Stimulated activated CD4-positive, alpha-beta T cell treated with anti-CD3 and anti-CD28 coated beads, Interleukin-12 subunit alpha, Interleukin-12 subunit beta, amount 100 ng/mL, for 24 hours (primary cell): ENCODE results near the gene NSUN4.
"Not testable (repeated sequence)": the region's sequence is repeated elsewhere in the genome, so short reads cannot be mapped to it uniquely, and the experiment has no call there.

Source experiments
- DNase-seq, 2 experiments: peaks; one replicate each; pipeline ENCODE4 v3.0.0-alpha.2; 2020; ENCODE audit warnings: low read depth in 2 of 2

Gene NSUN4

DNA sequence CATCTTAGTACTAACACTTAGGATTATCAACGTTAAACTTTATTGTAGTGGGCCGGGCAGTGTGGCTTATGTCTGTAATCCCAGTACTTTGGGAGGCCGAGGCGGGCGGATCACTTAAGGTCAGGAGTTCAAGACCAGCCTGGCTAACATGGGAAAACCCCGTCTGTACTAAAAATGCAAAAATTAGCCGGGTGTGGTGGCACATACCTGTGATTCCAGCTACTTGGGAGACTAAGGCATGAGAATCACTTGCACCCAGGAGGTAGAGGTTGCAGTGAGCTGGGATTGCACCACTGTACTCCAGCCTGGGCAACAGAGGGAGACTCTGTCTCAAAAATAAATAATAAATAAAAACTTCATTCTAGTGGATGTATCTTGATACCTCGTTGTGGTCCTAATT lies 25.2 kb downstream of the NSUN4 start:
- DNase-seq = not testable (repeated sequence)

DNA sequence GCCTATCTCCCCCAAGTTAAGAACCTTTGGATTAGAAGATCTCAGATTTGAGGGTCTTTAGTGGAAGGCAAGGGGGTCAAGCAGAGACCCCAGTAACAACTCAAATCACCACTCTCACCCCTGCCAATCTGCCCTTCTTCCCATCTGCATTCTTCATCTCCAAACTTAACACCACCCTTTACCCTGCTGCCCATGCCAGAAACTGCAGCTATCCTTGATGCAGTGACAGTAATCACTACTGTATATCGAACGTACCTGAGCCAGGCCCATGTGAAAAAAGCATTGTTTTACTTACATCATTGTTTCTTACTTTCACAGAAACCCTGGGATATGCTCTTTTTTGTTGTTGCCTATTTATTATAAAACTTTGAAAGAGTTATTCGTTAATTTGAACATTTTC lies 26.5 kb downstream of the NSUN4 start:
- no peak for DNase-seq

DNA sequence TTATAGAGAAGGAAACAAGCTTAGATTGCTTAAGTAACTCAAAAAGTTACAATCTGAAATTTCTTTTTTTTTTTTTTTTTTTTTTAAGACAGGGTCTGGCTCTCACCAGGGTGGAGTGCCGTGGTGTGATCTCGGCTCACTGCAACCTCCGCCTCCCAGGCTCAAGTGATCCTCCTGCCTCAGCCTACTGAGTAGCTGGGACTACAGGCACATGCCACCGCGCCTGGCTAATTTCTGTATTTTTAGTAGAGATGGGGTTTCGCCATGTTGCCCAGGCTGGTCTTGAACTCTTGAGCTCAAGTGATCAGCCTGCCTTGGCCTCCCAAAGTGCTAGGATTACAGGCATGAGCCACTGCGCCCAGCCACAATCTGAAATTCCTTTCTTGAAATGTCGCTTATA lies 27.1 kb downstream of the NSUN4 start:
- DNase-seq = not testable (repeated sequence)

DNA sequence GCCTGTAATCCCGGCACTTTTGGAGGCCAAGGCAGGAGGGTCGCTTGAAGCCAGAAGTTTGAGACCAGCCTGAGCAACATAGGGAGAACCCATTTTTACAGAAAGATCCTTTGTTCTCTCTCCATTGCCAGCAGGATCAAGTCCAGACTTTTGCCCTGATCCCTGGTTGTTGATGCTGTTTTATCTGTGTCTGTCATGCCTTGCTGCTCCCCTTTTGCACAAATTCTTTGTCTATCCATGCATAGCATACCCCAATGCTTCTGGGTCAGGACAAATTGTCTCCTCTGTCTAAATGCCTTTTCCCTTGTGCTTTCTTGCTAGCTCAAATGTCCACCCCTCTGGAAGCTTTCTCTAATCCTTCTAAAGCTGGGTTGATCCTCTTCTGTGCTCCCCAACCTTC lies 28.2 kb downstream of the NSUN4 start:
- no peak for DNase-seq

DNA sequence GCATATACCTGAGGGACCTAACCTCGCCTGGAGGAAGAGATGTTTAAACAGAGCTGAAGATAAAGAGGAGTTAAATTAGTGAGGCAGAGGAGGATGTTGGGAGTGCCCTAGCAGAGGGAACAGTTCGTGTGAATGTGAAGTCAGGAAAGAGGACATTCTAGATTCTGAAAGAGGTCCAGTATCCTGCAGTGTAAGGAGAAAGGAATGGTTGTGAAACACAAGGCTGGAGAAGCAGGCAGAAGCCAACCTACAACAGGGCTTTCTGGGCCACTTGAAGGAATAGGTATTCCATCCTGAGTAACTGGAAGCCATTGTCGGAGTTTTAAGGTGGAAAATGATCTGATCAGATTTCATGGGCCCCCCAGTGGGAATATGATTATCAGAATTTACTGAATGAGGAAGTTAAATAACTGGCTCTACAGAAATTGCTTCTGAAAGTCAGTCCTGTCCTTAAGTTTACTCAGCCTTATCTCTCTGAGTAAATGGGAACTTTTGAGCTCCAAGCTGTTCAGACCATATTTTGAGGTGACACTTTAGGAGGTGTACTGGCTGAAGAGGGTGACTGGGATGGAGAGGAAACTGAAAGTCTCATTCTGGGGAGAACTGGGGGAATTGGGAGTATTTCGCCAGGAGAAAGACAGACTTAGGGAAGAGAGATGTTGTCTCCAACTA lies 29.1 kb downstream of the NSUN4 start:
- no peak for DNase-seq

DNA sequence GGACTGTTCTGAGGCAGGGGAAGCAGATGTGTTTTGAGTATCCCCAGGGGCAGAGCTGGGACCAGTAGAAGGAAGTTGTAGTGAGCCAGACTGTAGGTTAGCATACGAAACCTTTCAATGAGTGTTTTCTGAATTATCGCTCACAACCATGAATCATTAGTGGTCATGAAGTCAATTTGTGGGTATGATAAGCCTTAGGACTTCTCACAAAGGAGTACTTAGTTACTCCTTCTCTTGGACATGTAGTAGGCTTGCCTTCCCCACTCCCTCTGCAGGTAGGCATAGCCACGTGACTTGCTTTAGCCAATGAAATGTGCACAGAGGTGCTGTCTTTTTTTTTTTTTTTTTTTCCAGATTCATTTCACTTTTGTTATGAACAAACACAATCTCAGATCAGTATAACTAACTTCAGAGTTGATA lies 29.6 kb downstream of the NSUN4 start:
- no peak for DNase-seq

DNA sequence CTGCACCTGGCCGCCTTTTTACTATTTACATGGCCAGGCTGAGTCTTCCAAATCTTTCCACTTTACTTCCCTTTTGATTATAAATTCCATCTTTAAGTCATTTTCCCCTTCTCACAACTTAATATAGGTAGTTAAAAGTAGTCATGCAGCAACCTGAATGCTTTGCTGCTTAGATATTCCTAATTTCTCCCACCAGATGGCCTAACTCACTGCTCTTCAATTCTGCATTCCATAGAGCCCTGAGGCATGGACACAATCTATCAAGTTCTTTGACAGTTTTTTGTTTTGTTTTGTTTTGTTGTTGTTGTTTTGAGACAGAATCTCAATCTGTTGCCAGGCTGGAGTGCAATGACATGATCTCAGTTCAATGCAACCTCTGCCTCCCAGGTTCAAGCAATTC lies 31.8 kb downstream of the NSUN4 start:
- DNase-seq = no peak

DNA sequence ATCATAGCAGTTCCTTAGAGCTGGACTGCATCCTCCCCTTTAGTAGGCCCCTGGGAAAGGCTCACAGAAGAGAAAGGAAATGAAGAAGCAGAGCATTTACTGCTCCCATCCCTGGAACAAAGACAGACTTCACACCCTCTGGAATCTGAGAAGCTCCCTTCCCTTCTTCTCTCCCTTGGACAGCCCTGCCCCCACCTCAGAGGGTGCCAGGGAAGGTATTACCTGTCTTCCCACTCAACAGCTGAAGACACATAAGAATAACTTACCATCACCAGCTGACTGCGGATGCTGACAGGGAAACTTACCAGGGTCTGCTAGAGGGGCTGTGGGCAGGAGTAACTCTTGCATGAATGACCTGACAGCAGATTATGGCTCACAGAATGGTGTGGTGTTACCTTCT lies 39.4 kb downstream of the NSUN4 start:
- DNase-seq = no peak

DNA sequence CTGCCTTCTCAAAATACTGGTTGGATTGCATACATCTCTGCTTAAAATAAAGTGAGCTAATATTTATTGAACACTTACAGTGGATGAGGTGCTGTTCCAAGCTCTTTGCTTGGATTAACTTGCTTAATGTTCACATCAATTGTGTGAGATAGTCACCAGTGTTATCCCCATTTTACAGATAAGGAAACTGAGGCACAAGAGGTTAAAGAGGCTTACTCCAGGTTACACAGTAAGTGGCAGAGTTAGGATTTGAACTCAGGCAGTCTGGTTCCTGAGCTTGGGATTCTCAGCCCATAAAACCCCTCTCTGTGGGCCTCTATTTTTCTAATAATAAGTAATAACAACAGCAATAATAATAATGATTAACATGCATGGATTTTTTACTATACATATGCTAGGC lies 39.9 kb downstream of the NSUN4 start:
- no peak for DNase-seq

DNA sequence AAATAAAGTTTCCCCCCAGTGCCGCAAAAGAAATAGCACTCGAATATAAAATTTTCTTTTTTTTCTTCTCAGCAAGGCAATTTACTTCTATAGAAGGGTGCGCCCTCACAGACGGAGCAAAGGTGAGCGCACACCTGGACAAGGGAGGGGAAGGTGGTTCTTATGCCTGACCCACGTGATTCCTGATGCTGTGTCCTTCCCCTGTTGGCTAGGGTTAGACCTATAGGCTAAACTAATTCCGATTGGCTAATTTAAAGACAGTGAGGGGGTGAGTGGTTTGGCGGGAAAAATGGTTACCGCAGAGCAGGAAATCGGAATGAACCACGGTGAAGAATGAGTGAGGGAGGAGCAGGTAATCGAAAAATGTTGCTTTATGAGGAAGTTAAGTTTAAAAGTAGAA lies 52.9 kb downstream of the NSUN4 start:
- no peak for DNase-seq

DNA sequence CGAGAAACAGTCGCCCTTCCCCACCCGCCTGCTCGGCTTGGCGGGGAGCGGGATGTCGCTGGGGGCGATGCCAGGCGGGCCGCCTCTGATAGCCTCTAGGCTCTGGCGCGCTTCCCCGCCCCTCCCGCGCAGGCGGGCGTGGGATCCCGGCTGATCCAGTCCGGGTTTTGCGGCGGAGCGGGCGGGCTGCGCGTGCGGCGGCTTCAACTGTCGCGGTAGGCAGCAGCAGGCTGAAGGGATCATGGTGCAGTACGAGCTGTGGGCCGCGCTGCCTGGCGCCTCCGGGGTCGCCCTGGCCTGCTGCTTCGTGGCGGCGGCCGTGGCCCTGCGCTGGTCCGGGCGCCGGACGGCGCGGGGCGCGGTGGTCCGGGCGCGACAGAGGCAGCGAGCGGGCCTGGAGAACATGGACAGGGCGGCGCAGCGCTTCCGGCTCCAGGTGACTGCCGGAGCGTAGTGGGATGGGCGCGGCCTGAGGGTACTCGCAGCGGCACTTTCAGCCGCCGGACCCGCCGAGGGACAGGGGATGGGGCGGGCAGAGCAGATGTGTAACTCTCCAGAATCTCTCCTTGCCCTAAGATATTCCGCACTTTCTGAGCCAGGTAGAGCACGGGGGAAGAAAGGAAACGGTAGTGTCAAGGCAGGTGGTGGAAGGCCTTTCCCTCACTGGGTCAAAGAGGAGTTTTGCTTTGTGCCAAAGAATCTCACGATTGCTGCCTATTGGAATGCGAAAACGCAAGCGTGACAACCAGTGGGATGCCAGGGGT lies 53.7 kb downstream of the NSUN4 start, which contains the start of gene FAAH:
Gene FAAH, plus strand, starts transcription at position 210 of the 764 bp plus-strand sequence. Its CDS starts 32 bp downstream, at position 242.
- peak in 1 of 2 experiments; percentile 47 for DNase-seq

DNA sequence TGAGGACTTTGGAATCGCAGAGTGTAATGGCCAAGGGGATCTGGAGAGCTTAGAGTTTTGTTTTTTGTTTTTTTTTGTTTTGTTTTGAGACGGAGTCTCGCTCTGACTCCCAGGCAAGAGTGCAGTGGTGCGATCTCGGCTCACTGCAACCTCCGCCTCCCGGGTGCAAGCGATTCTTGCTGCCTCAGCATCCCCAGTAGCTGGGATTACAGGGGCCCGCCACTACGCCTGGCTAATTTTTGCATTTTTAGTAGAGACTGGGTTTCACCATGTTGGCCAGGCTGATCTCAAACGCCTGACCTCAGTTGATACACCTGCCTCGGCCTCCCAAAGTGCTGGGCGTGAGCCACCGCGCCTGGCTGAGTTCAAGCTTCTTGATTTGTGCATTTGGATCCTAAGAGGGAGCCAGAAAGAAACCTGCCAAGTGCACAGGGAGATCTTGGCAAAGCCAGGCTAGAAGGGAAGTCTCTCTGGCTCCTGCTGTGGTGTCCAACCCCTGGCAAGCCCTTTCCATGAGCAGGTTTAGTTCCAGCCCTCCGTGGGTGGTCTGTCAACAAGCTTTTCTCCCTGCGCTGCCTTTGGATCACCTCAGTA lies 54.4 kb downstream of the NSUN4 start:
- no peak for DNase-seq

DNA sequence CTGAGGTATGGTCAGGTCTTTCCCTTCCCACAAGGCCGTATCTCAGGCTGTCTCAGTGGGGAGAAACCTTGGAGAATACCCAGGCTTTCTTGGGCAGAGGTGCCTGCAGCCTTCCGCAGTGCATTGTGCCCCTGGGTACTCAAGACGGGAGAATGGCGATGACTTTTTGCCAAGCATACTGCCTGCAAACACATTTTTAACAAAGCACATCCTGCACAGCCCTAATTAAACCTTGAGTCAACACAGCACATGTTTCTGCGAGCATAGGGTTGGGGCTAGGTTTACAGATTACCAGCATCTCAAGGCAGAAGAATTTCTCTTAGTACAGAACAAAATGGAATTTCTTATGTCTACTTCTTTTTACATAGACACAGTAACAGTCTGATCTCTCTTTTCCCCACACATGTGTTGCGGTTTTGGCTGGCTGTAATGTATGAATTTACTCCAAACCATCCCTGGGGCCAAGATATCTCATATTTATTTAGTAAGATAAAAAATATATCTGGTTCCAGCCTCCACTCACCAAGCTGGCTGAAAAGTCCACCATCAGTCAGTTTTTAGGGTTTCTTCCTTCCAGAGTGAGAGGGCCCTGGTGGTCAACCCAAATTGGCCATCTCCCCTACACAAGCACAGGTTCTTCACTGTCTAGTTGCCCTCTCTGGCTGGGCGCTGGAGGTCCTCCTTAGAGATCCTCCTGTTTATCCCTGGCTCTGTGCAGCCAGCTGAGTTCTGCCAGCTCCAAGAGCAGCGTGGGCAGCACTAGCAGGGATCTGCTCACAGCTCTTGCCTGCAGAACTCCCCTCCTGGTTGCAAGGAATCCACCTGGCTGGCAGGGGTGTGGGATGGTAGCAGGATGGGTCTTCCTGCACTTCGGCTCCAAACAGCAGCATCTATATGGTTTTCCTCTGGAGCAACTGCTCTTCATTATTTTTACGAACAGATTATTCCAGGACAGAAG lies 56.1 kb downstream of the NSUN4 start:
- no peak for DNase-seq

DNA sequence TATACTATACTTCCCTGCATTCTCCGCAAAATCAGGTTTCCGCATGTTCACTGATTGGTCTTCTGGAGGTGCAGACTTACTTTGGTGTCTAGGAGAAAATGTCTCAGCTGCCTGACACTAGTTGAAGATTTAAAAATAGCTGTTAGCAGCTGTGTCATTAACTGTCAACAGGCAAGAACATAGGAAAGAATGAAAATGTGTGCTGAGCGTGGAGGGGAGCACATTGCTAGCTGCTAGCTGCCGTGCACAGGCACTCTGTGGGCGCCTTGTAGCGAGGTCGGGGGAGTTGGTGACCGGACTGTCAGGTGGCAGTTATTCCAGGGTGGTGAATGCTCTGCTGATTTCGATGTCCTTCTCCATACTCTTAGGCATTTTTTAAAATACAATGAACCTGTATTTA lies 58.7 kb downstream of the NSUN4 start:
- no peak for DNase-seq

DNA sequence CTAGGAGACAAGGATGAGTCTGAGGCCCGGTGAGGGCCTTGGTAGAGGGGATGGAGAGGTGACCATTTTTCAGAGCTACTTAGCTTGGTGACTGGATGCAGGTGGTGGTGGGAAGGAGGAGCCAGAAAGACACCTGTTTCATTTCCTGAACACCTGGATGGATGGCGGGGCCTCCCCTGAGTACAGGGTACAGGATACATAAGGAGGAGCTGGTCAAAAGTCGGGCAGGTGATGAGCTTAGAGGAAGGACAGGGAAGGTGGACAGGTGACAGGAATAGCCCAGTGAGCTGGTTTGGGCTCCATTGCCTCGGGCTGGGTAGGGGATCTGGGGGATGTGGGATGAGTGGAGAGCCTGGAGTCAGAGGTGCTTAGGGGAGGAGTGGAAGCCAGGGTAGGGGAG lies 59.8 kb downstream of the NSUN4 start:
- no peak for DNase-seq

DNA sequence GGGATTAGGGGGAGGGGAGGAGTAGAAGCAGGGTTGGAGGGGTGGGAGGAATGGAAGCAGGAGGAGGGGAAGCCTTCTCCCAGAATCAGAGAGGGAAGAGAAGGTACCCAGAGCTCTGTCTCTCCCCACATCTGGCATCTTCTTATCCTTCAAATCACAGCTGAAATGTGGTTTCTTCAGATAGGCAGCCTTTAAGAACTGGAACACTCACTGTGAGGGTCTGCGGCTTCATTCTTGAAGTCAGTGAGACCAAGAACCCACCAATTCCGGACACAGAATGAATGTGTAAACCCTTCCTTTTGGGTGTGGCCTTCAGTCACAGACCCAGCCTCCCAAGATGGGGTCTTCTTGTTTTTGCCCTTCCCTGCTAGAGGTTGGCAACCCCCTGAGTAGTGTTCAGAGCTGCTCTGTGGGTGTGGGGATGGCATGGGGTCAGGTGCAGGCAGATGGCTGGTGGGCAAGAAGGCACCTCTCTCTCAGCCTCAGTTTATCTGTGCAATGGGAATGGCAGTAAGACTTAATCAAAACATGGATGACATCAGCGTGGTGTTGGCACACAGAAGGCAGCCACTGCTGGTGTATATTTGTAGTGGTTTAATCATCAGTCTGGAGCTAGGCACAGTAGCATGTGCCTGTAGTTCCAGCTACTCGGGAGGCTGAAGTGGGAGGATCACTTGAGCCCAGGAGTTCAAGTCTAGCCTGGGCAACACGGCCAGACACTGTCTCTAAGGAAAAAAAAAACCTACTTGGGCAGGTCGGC lies 60.7 kb downstream of the NSUN4 start:
- DNase-seq = no peak

DNA sequence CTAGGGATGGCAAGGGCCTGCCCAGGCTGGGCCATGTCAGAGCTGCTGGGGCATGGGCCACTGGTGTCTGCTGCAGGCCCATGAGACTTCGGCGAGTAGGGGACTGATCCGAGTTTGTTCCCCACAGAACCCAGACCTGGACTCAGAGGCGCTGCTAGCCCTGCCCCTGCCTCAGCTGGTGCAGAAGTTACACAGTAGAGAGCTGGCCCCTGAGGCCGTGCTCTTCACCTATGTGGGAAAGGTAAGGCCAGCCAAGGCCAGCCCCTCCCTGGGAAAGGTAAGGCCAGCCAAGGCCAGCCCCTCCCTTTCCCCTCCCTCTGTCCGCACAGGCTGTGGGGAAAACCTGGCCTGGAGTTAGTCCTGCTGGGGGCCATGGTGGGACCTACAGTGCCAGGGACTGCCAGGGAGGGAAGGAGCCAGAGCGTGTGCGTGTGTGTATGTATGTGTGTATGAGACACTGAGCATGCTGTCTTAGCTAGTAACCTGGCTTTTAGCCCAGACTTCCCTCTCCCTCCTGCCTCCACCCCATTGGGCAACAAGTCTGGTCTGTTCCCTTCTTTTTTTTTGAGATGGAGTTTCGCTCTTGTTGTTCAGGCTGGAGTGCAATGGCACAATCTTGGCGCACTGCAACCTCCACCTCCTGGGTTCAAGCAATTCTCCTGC lies 61.5 kb downstream of the NSUN4 start:
- DNase-seq = no peak

DNA sequence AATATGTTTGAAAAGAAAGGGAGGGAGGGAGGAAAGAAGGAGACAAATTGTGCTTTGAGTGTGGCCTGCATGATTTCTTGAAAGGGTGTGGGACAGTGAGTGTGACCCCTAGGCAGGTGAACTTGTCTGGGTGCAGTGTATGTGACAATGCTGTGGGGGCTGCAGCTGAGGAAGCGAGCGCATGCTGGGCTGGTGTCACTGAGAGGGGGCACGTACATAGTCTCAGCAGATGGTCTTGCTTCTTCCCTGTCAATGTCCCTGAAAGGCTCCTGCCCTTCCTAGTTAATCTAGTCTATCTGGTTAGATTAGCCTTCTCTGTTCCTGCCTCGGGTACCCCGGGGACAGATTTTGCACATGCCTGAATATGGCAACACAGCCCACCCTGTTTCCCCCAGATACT lies 63.3 kb downstream of the NSUN4 start:
- DNase-seq = no peak

DNA sequence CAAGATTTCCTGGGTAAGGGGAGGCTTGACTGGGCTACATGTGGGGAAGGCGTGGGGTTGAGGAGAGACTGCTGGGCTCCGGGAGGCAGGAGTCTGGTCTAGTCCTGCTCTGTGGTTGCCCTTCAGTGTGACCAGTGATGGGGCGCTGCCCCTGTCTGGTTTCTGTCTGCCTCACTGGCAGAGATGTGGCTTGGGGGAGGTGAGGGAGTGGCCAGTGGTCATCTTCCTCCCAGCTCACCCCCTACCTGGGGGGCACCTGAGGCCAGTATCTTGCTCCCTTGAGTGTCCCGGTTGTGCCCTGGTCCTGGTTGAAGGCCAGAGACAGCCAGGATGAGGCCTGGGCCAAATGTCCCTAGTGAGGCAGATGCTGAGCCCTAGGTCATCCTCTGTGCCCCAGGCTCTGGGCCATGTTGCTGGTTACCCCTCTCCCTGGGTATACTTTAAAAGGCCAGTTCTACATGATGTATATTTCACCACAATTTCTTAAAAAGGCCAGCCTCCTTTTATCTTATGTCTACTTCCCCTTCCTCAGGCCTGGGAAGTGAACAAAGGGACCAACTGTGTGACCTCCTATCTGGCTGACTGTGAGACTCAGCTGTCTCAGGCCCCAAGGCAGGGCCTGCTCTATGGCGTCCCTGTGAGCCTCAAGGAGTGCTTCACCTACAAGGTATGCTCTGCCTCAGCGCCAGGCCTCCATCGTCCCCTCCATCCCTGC lies 64.0 kb downstream of the NSUN4 start:
- DNase-seq = no peak

DNA sequence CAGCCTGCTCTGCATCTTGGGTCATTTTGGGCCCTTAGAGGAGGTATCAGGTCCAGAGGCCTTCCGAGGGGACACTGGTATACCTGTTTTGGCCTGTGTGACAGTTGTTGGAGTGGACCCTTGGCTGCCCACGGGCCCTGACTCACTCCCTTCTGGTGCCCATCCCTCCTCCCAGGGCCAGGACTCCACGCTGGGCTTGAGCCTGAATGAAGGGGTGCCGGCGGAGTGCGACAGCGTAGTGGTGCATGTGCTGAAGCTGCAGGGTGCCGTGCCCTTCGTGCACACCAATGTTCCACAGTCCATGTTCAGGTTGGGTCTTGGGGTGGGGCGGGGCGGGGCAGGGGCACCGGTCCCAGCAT lies 64.6 kb downstream of the NSUN4 start:
- no peak for DNase-seq
